Measurements from ENCODE around the gene C20orf202. TPM values are rescaled to one million over a fixed set of nuclear protein-coding genes. Genes with fewer than 3 reads are reported as not detected.
A peak's percentile ranks its signal among the peaks of the same experiment; 100 is the strongest.

Gene C20orf202
- total and polyA plus RNA-seq, 9 of the 15 experiments (the other 6 are each of a cell fraction or from before 2014, with no cell fraction given), result 0.03 to 0.24 (median 0.15) TPM; not detected in 4

GRCh38 chr20:1255675-1256074, 52.4 kb downstream of the C20orf202 start (continued):
- TF ChIP-seq TAF15 (IDR thresholded peaks at IDR 0.05; ENCODE audit: low read depth, low read length) (no peak), U2AF2 (optimal IDR thresholded peaks at IDR 0.05; ENCODE audit: low read depth, low read length) (no peak), ZNF23 (CRISPR knock-in tag; IDR thresholded peaks at IDR 0.05) (no peak), PHF20 (IDR thresholded peaks at IDR 0.05; ENCODE audit: partially characterized antibody) (no peak), ETV1 (tag; conservative IDR thresholded peaks at IDR 0.05; ENCODE audit: low read depth) (peak; percentile 85), HDAC6 (IDR thresholded peaks at IDR 0.05; ENCODE audit: low read depth, low read length) (no peak), NFE2 (IDR thresholded peaks at IDR 0.05; ENCODE audit: low read depth) (peak; percentile 86), GTF3C2 (IDR thresholded peaks at IDR 0.05; ENCODE audit: borderline replicate concordance, extremely low read depth, insufficient read length) (no peak), THAP7 (CRISPR knock-in tag; IDR thresholded peaks at IDR 0.05) (no peak), CTCFL (IDR thresholded peaks at IDR 0.05; ENCODE audit: borderline replicate concordance, insufficient read depth, low read depth, low read length, poor library complexity, severe bottlenecking) (no peak), TGIF2 (CRISPR knock-in tag; IDR thresholded peaks at IDR 0.05) (no peak), YBX1 (IDR thresholded peaks at IDR 0.05) (no peak), ZNF253 (CRISPR knock-in tag; conservative IDR thresholded peaks at IDR 0.05) (no peak), E2F1 (CRISPR knock-in tag; IDR thresholded peaks at IDR 0.05) (no peak), ATF1 (CRISPR knock-in tag; IDR thresholded peaks at IDR 0.05) (no peak), ATF1 (tag; IDR thresholded peaks at IDR 0.05) (no peak), CUX1 (CRISPR knock-in tag; IDR thresholded peaks at IDR 0.05) (no peak)
